CD14-positive monocyte (primary cell): ENCODE measurements around the gene NUP58. TPM values are rescaled to one million over a fixed set of nuclear protein-coding genes. Genes with fewer than 3 reads are reported as not detected.
"Not testable (repeated sequence)": the region's sequence is repeated elsewhere in the genome, so short reads cannot be mapped to it uniquely, and the experiment has no call there.

Experiments
- DNase-seq, 3 donors: peaks; one replicate each; pipeline ENCODE4 v3.0.0-alpha.2; 2011 to 2022
- H2AFZ ChIP-seq: 2 replicates; pipeline ENCODE4 v1.6.0; 2012; ENCODE audit warnings: mild to moderate bottlenecking, low read depth, low read length, inconsistent platforms; ENCODE audit not compliant: insufficient read depth, poor library complexity, severe bottlenecking
- H3K27ac ChIP-seq, 2 donors: 1 replicate in 1 of 2; 2 replicates in 1 of 2; pipeline ENCODE4 v1.5.1; 2012 to 2013; ENCODE audit warnings: low read length in 2 of 2, control low read depth in 1 of 2, inconsistent platforms in 1 of 2, low read depth in 1 of 2, mild to moderate bottlenecking in 1 of 2
- H3K27me3 ChIP-seq, 2 donors: one replicate each; pipeline versions ENCODE4 v1.6.0 to v1.6.1; 2011 to 2013; ENCODE audit warnings: low read length in 2 of 2; ENCODE audit not compliant: control insufficient read depth in 2 of 2, insufficient read depth in 2 of 2
- H3K36me3 ChIP-seq, 2 donors: replicated peaks in 1 of 2; 1 replicate in 1 of 2; 2 replicates in 1 of 2; pipeline versions ENCODE4 v1.5.1 to v1.6.1; 2012 to 2013; ENCODE audit warnings: low read length in 2 of 2, control low read depth in 1 of 2, inconsistent platforms in 1 of 2, mild to moderate bottlenecking in 1 of 2; ENCODE audit not compliant: insufficient read depth in 2 of 2, control insufficient read depth in 1 of 2
- H3K4me1 ChIP-seq, 2 donors: 1 replicate in 1 of 2; 2 replicates in 1 of 2; pipeline versions ENCODE4 v1.5.1 to v1.6.1; 2012 to 2013; ENCODE audit warnings: low read length in 2 of 2, control low read depth in 1 of 2, inconsistent platforms in 1 of 2, mild to moderate bottlenecking in 1 of 2, moderate library complexity in 1 of 2; ENCODE audit not compliant: insufficient read depth in 2 of 2, control insufficient read depth in 1 of 2
- H3K4me2 ChIP-seq: replicated peaks from 2 replicates; pipeline ENCODE3; 2012; ENCODE audit warnings: low read length, moderate library complexity, mild to moderate bottlenecking; ENCODE audit not compliant: poor library complexity, severe bottlenecking; ENCODE audit errors: extremely low read depth
- H3K4me3 ChIP-seq, 3 experiments: fragments of 200-600 bp in 1 of 3; sonication (generic) in 1 of 3; replicated peaks in 1 of 3; 1 replicate in 2 of 3; 2 replicates in 1 of 3; pipeline ENCODE4 v1.5.1; 2011 to 2013; ENCODE audit warnings: low read length in 3 of 3, mild to moderate bottlenecking in 3 of 3, control low read depth in 2 of 3, low read depth in 2 of 3, inconsistent platforms in 1 of 3, moderate library complexity in 1 of 3
- H3K79me2 ChIP-seq: 2 replicates; pipeline ENCODE4 v1.6.0; 2012; ENCODE audit warnings: mild to moderate bottlenecking, control low read depth, inconsistent platforms, low read length, moderate library complexity; ENCODE audit not compliant: insufficient read depth
- H3K9ac ChIP-seq: 2 replicates; pipeline ENCODE4 v1.6.0; 2017; ENCODE audit warnings: low read length, mild to moderate bottlenecking; ENCODE audit not compliant: insufficient read depth, poor library complexity, severe bottlenecking
- H3K9me3 ChIP-seq, 2 donors: replicated peaks in 1 of 2; 1 replicate in 1 of 2; 2 replicates in 1 of 2; pipeline versions ENCODE4 v1.5.1 to v1.6.1; 2012 to 2013; ENCODE audit warnings: low read length in 2 of 2, control low read depth in 1 of 2; ENCODE audit not compliant: control insufficient read depth in 1 of 2, insufficient read depth in 1 of 2
- H4K20me1 ChIP-seq: 2 replicates; pipeline ENCODE4 v1.6.0; 2012; ENCODE audit warnings: mild to moderate bottlenecking, low read length, control low read depth, moderate library complexity; ENCODE audit not compliant: insufficient read depth
- H3K27ac Mint-ChIP-seq, 7 donors: one replicate each; pipeline ENCODE4 v1.8.0; 2020; ENCODE audit warnings: mild to moderate bottlenecking in 7 of 7, mixed read lengths in 7 of 7, moderate library complexity in 6 of 7, inconsistent platforms in 2 of 7
- H3K27me3 Mint-ChIP-seq, 3 donors: one replicate each; pipeline ENCODE4 v1.8.0; 2021 to 2022; ENCODE audit warnings: low read depth in 3 of 3, mild to moderate bottlenecking in 3 of 3, mixed read lengths in 3 of 3, moderate library complexity in 3 of 3, inconsistent platforms in 1 of 3
- H3K36me3 Mint-ChIP-seq, 2 donors: one replicate each; pipeline ENCODE4 v1.8.0; 2020; ENCODE audit warnings: mixed read lengths in 2 of 2, inconsistent platforms in 1 of 2, mild to moderate bottlenecking in 1 of 2
- H3K4me1 Mint-ChIP-seq: one replicate; pipeline ENCODE4 v1.8.0; 2020; ENCODE audit warnings: mild to moderate bottlenecking, mixed read lengths
- H3K4me3 Mint-ChIP-seq, 2 donors: one replicate each; pipeline ENCODE4 v1.8.0; 2020; ENCODE audit warnings: mild to moderate bottlenecking in 2 of 2, mixed read lengths in 2 of 2, moderate library complexity in 1 of 2
- H3K9me3 Mint-ChIP-seq, 7 donors: one replicate each; pipeline ENCODE4 v1.8.0; 2020 to 2022; ENCODE audit warnings: mixed read lengths in 7 of 7, mild to moderate bottlenecking in 6 of 7, moderate library complexity in 6 of 7, inconsistent platforms in 2 of 7
- CTCF ChIP-seq: fragments of 200-600 bp; IDR thresholded peaks from one replicate; pipeline ENCODE4 v1.8.0; 2022; ENCODE audit warnings: antibody characterized with exemption, mild to moderate bottlenecking
- WGBS: methylation state at CpG from one replicate; pipeline ENCODE4 v1.1.5; 2013; ENCODE audit warnings: missing lambda C conversion rate; ENCODE audit not compliant: insufficient coverage; 5-methylcytosine and 5-hydroxymethylcytosine counted together
- intact Hi-C, 2 donors: fragments of 100-400 bp; cut with micrococcal nuclease; formaldehyde crosslinking; loops; one replicate each; pipeline versions ENCODE4 v1.15.0 to v1.15.1; 2023
- polyA plus RNA-seq, 3 donors: library from polyadenylated mRNA; depleted of rRNA in 1 of 3; unstranded in 2 of 3; stranded (reverse) in 1 of 3; fragments of 300-500 nt in 2 of 3; fragments of >200 nt in 1 of 3; fragmentation: Illumina TruSeq in 2 of 3; gene quantifications; 1 replicate in 2 of 3; 2 replicates in 1 of 3; pipeline ENCODE4 v1.2.3, GENCODE V29; 2012 to 2021

NUP58 gene
- polyA plus RNA-seq, 3 donors = 21.5 to 26.3 (median 25.1) TPM

GRCh38 chr13:25310891-25311290 lies 9.5 kb downstream of the NUP58 start:
- peak overlapping the region; percentile 58 to 94 (median 89) for H3K27ac Mint-ChIP-seq
- Histone ChIP-seq H3K27me3 (no peaks in the 10 kb centered on the region), H4K20me1 (peaks cover 2% of the 10 kb centered on the region), H3K4me3 (no peak overlapping the region), H3K79me2 (peaks cover 48% of the 10 kb centered on the region), H3K9ac (no peak overlapping the region), H3K27ac (peak overlapping the region in 1 of 2 donors; percentile 39), H3K4me1 (peaks cover 33 to 44% of the 10 kb centered on the region in 2 donors), H3K4me2 (no peak overlapping the region), H3K9me3 (no peaks in the 10 kb centered on the region), H2AFZ (no peak overlapping the region), H3K36me3 (peaks cover 53 to 72% of the 10 kb centered on the region in 2 donors)
- intact Hi-C loops = no loop called here
- H3K36me3 Mint-ChIP-seq = peaks cover 56 to 74% of the 10 kb centered on the region in 2 donors
- no peak for TF ChIP-seq CTCF
- H3K9me3 Mint-ChIP-seq = no peaks in the 10 kb centered on the region
- no peak for DNase-seq
- peaks cover 44% of the 10 kb centered on the region for H3K4me1 Mint-ChIP-seq
- WGBS = 100% methylated on average over 2 of the region's 3 CpGs
- H3K4me3 Mint-ChIP-seq = no peak overlapping the region
- no peaks in the 10 kb centered on the region for H3K27me3 Mint-ChIP-seq

- H3K9ac ChIP-seq, H3K4me3 Mint-ChIP-seq, H3K27me3 Mint-ChIP-seq, H3K27me3 ChIP-seq, H3K4me2 ChIP-seq, H3K4me1 ChIP-seq, H3K9me3 ChIP-seq, H4K20me1 ChIP-seq, intact Hi-C loops, H2AFZ ChIP-seq, H3K4me1 Mint-ChIP-seq, H3K4me3 ChIP-seq, H3K9me3 Mint-ChIP-seq: not testable (repeated sequence)
- WGBS = no CpG with 5 or more reads among the region's 4 CpGs
- Histone ChIP-seq H3K27ac (peak overlapping the region in 1 of 2 donors; percentile 48), H3K36me3 (peaks cover 91 to 95% of the 10 kb centered on the region in 2 donors), H3K79me2 (peaks cover 14% of the 10 kb centered on the region)
- peaks cover 54 to 77% of the 10 kb centered on the region in 2 donors for H3K36me3 Mint-ChIP-seq
- peak; percentile 13 to 65 (median 46) for DNase-seq
- peak overlapping the region in 5 of 7 donors; percentile 11 to 84 (median 40) for H3K27ac Mint-ChIP-seq
Measured at GRCh38 chr13:25318946-25319345, 17.5 kb downstream of the NUP58 start.
